SU-DHL-6 (cell line): ENCODE results near the gene PTPRK.

Experiments
- H2AFZ ChIP-seq: fragments of 200-600 bp; sonication (generic); 2 replicates; pipeline ENCODE4 v1.6.1; 2014; ENCODE audit warnings: low read depth, mild to moderate bottlenecking, moderate library complexity, mixed read lengths, antibody characterized with exemption, low read length; ENCODE audit not compliant: severe bottlenecking
- H3F3A ChIP-seq: fragments of 200-600 bp; shearing (Covaris generic); 2 replicates; pipeline ENCODE4 v1.6.0; 2016; ENCODE audit warnings: antibody characterized with exemption, mild to moderate bottlenecking; ENCODE audit not compliant: insufficient read depth
- H3K27ac ChIP-seq: fragments of 200-600 bp; sonication (generic); 2 replicates; pipeline ENCODE4 v1.5.1; 2016; ENCODE audit warnings: low read depth, mild to moderate bottlenecking, low read length, moderate library complexity, mixed read lengths
- H3K27me3 ChIP-seq: fragments of 200-600 bp; sonication (generic), shearing (Covaris generic); 2 replicates; pipeline ENCODE4 v1.6.0; 2014; ENCODE audit warnings: mild to moderate bottlenecking, low read length
- H3K36me3 ChIP-seq: fragments of 200-600 bp; sonication (generic); 2 replicates; pipeline ENCODE4 v1.6.1; 2014; ENCODE audit warnings: mild to moderate bottlenecking, low read length, mixed read lengths
- H3K4me2 ChIP-seq: fragments of 300-600, 200-600 bp; shearing (Covaris generic), sonication (generic); 2 replicates; pipeline ENCODE4 v1.6.0; 2014; ENCODE audit warnings: low read length, low read depth, mild to moderate bottlenecking; ENCODE audit not compliant: poor library complexity, severe bottlenecking
- H3K4me3 ChIP-seq: fragments of 200-600 bp; sonication (generic); 2 replicates; pipeline ENCODE4 v1.5.1; 2014; ENCODE audit warnings: antibody characterized with exemption, low read length, mild to moderate bottlenecking, mixed read lengths; ENCODE audit not compliant: insufficient read depth, poor library complexity, severe bottlenecking
- H3K79me2 ChIP-seq: fragments of 200-600 bp; sonication (generic); 2 replicates; pipeline ENCODE4 v1.6.1; 2014; ENCODE audit warnings: mild to moderate bottlenecking, low read length, moderate library complexity; ENCODE audit not compliant: insufficient read depth
- H3K9ac ChIP-seq: fragments of 200-600 bp; sonication (generic); 2 replicates; pipeline ENCODE4 v1.7.0; 2014; ENCODE audit warnings: mild to moderate bottlenecking, low read length
- H3K9me2 ChIP-seq: fragments of 200-600 bp; sonication (generic); replicated peaks from 2 replicates; pipeline ENCODE4 v1.6.1; 2014; ENCODE audit warnings: low read length; ENCODE audit not compliant: insufficient read depth
- H3K9me3 ChIP-seq: fragments of 200-600 bp; sonication (generic); 2 replicates; pipeline ENCODE4 v1.6.1; 2014; ENCODE audit warnings: low read length, mixed read lengths; ENCODE audit not compliant: insufficient read depth
- H4K20me1 ChIP-seq: fragments of 200-600 bp; sonication (generic); 2 replicates; pipeline ENCODE4 v1.6.1; 2014; ENCODE audit warnings: low read depth, mild to moderate bottlenecking, antibody characterized with exemption, low read length, moderate library complexity, mixed read lengths
- EZH2phosphoT487 ChIP-seq: fragments of 200-600 bp; sonication (generic), shearing (Covaris generic); conservative IDR thresholded peaks from 2 replicates; pipeline ENCODE4 v1.6.1; 2018; ENCODE audit warnings: mild to moderate bottlenecking, antibody characterized with exemption, low read length, moderate library complexity, mixed read lengths
- TF ChIP-seq, protein P1 (sequence below): fragments of 200-600 bp; sonication (generic); IDR thresholded peaks from one replicate; pipeline ENCODE4 v1.5.1; 2017; ENCODE audit warnings: antibody characterized with exemption, mild to moderate bottlenecking, low read length, moderate library complexity; ENCODE audit not compliant: insufficient read depth, poor library complexity, severe bottlenecking

The PTPRK gene

DNA sequence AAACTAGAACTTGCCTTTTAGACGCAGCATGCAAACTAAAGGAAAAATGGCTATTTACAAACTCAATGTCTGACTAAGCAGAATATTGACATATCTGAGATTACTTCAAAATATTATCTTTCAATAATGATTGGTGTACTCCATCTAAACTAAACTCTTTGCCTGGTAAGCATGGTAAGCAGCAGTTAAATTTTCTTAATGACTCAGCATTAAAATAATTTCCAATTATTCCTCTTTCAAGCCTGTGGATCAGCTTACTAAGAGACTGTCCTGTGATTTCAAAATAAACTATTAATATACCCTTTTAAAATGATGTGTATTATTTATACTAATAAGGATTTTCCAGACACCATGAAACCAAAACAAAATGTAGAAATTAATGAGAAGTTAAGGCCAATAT is 392.7 kb downstream of the PTPRK start:
- no peak overlapping the region for H3K4me2 ChIP-seq
- no peaks in the 10 kb centered on the region for H3K27me3 ChIP-seq
- no peaks in the 10 kb centered on the region for H3K9me3 ChIP-seq
- H3K9ac ChIP-seq = no peak overlapping the region
- no peak overlapping the region for H3K4me3 ChIP-seq
- H3K27ac ChIP-seq = no peak overlapping the region
- H3K79me2 ChIP-seq = no peaks in the 10 kb centered on the region
- no peak for TF ChIP-seq EZH2phosphoT487
- TF ChIP-seq, protein P1, sequence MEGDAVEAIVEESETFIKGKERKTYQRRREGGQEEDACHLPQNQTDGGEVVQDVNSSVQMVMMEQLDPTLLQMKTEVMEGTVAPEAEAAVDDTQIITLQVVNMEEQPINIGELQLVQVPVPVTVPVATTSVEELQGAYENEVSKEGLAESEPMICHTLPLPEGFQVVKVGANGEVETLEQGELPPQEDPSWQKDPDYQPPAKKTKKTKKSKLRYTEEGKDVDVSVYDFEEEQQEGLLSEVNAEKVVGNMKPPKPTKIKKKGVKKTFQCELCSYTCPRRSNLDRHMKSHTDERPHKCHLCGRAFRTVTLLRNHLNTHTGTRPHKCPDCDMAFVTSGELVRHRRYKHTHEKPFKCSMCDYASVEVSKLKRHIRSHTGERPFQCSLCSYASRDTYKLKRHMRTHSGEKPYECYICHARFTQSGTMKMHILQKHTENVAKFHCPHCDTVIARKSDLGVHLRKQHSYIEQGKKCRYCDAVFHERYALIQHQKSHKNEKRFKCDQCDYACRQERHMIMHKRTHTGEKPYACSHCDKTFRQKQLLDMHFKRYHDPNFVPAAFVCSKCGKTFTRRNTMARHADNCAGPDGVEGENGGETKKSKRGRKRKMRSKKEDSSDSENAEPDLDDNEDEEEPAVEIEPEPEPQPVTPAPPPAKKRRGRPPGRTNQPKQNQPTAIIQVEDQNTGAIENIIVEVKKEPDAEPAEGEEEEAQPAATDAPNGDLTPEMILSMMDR = no peak
- no peaks in the 10 kb centered on the region for H3F3A ChIP-seq
- H2AFZ ChIP-seq = no peak overlapping the region
- H3K9me2 ChIP-seq = no peaks in the 10 kb centered on the region
- H3K36me3 ChIP-seq = no peaks in the 10 kb centered on the region
- H4K20me1 ChIP-seq = no peaks in the 10 kb centered on the region

DNA sequence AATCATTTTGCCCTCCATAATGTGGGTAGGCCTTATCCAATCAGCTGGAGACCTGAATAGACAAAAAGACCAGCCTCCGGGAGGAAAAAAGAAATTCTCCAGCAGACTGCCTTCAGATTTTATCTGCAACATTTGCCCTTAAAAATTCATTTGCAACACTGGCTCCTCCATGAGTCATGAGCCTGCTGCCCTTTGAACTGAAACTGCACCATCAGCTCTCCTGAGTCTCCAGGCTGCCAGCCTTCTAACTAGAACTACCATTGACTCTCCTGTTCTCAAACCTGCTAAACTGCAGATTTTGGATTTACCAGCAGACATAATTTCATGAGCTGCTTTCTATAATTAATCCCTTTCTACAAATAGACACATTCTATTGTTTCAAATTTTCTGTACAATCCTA is 395.7 kb downstream of the PTPRK start:
- no peak overlapping the region for H3K9ac ChIP-seq
- no peaks in the 10 kb centered on the region for H3K36me3 ChIP-seq
- H3K4me2 ChIP-seq = no peak overlapping the region
- no peaks in the 10 kb centered on the region for H3K79me2 ChIP-seq
- H3K9me2 ChIP-seq = no peaks in the 10 kb centered on the region
- TF ChIP-seq EZH2phosphoT487 = no peak
- TF ChIP-seq, protein P1 = no peak
- H4K20me1 ChIP-seq = no peaks in the 10 kb centered on the region
- no peak overlapping the region for H2AFZ ChIP-seq
- no peak overlapping the region for H3K4me3 ChIP-seq
- no peak overlapping the region for H3K27ac ChIP-seq
- no peaks in the 10 kb centered on the region for H3K9me3 ChIP-seq
- no peaks in the 10 kb centered on the region for H3K27me3 ChIP-seq
- no peaks in the 10 kb centered on the region for H3F3A ChIP-seq

DNA sequence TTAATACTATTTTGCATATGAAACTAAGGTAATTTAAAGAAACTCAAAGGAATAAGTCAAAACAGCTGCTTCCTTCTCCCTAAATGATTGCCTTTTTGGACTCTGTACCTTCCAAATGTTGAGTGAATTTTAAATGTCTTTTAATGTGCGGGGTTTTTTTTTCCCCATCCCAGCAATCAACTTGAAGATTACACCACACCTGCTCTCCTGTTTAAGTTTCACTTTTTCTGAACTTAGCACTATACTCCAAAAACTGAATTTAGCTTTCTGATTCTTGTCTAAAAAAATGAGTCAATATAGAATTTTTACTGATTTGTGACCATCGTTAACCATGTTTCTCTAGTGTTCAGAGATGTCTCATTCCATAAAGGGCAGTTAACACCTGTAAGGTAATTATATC is 398.8 kb downstream of the PTPRK start:
- no peaks in the 10 kb centered on the region for H3K36me3 ChIP-seq

More for the DNA sequence above, 398.8 kb downstream of the PTPRK start:
- no peaks in the 10 kb centered on the region for H3K79me2 ChIP-seq
- no peaks in the 10 kb centered on the region for H3K9me3 ChIP-seq
- TF ChIP-seq, protein P1 = no peak
- no peak for TF ChIP-seq EZH2phosphoT487
- no peak overlapping the region for H3K9ac ChIP-seq
- no peaks in the 10 kb centered on the region for H3K27me3 ChIP-seq
- no peak overlapping the region for H3K4me2 ChIP-seq
- no peaks in the 10 kb centered on the region for H3F3A ChIP-seq
- H3K4me3 ChIP-seq = no peak overlapping the region
- no peak overlapping the region for H3K27ac ChIP-seq
- H2AFZ ChIP-seq = no peak overlapping the region
- no peaks in the 10 kb centered on the region for H3K9me2 ChIP-seq
- H4K20me1 ChIP-seq = no peaks in the 10 kb centered on the region; the same call in 1 of the 2 replicates
